SU-DHL-6 (cell line): ENCODE data around the gene ARHGEF19.

ENCODE experiments used
- CTCF ChIP-seq: fragments of 200-600 bp; sonication (generic); IDR thresholded peaks from one replicate; pipeline ENCODE4 v1.5.1; 2017; ENCODE audit warnings: antibody characterized with exemption, mild to moderate bottlenecking, low read length, moderate library complexity; ENCODE audit not compliant: insufficient read depth, poor library complexity, severe bottlenecking
- EZH2phosphoT487 ChIP-seq: fragments of 200-600 bp; sonication (generic), shearing (Covaris generic); conservative IDR thresholded peaks from 2 replicates; pipeline ENCODE4 v1.6.1; 2018; ENCODE audit warnings: mild to moderate bottlenecking, antibody characterized with exemption, low read length, moderate library complexity, mixed read lengths

DNA sequence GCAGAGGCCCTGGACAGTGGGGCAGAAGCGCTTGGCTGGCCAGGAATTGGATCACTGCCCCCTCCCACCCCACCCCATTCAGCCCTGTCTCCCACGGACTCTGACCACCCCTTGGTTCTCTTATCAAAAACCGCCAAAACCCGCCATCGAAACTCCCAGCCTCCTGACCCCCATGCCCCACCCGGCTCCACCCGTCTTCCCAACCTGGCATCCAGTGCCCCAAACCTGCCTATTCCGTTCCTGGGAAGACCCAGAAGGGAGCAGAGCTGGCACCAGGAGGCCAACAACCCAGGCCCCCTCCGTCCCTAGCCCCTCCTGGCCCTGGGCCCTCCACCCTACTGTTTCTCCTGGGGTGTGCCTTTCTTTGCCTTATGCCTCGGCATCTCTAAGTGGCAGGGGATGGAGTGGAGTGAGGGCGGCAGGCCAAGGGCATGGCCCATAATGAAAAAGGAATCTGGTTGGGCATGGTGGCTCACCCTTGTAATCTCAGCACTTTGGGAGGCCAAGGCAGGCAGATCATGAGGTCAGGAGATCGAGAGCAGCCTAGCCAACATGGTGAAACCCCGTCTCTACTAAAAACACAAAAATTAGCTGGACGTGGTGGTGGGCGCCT is 40.1 kb downstream of the ARHGEF19 start:
- no peak for TF ChIP-seq CTCF
- no peak for TF ChIP-seq EZH2phosphoT487
